Neural progenitor cell (in vitro differentiated cells): ENCODE measurements around the gene OR7C2. TPM values are rescaled to one million over a fixed set of nuclear protein-coding genes. Genes with fewer than 3 reads are reported as not detected.
"Not testable (repeated sequence)": the region's sequence is repeated elsewhere in the genome, so short reads cannot be mapped to it uniquely, and the experiment has no call there.

Experiments
- DNase-seq: peaks from one replicate; pipeline ENCODE4 v3.0.0-alpha.2; 2016; ENCODE audit warnings: low spot score
- H2AFZ ChIP-seq: fragments of 200-600 bp; sonication (generic); replicated peaks from 2 replicates; pipeline ENCODE4 v1.6.1; 2016; ENCODE audit warnings: antibody characterized with exemption
- H3F3A ChIP-seq: fragments of 200-600 bp; sonication (generic); 2 replicates; pipeline ENCODE4 v1.6.1; 2016; ENCODE audit warnings: antibody characterized with exemption, low read depth
- H3K27ac ChIP-seq: fragments of 200-600 bp; sonication (generic); 2 replicates; pipeline ENCODE4 v1.5.1; 2016; ENCODE audit warnings: mild to moderate bottlenecking
- H3K27me3 ChIP-seq: fragments of 200-600 bp; sonication (generic); 2 replicates; pipeline ENCODE4 v1.6.1; 2016; ENCODE audit warnings: mild to moderate bottlenecking, moderate library complexity
- H3K36me3 ChIP-seq: fragments of 200-600 bp; sonication (generic); 2 replicates; pipeline ENCODE4 v1.5.1; 2016
- H3K4me1 ChIP-seq: fragments of 200-600 bp; sonication (generic); 2 replicates; pipeline ENCODE4 v1.6.1; 2016; ENCODE audit warnings: mixed run types
- H3K4me2 ChIP-seq: fragments of 200-600 bp; sonication (generic); 2 replicates; pipeline ENCODE4 v1.6.1; 2016
- H3K4me3 ChIP-seq: fragments of 200-600 bp; sonication (generic); 2 replicates; pipeline ENCODE4 v1.5.1; 2016
- H3K79me2 ChIP-seq: fragments of 200-600 bp; sonication (generic); 2 replicates; pipeline ENCODE4 v1.6.1; 2016; ENCODE audit warnings: low read depth
- H3K9ac ChIP-seq: fragments of 200-600 bp; sonication (generic); 2 replicates; pipeline ENCODE4 v1.6.1; 2016
- H3K9me3 ChIP-seq: fragments of 200-600 bp; sonication (generic); 2 replicates; pipeline ENCODE4 v1.5.1; 2016; ENCODE audit warnings: low read depth
- H4K20me1 ChIP-seq: fragments of 200-600 bp; sonication (generic); 2 replicates; pipeline ENCODE4 v1.6.1; 2016; ENCODE audit warnings: low read depth
- H3K27ac Mint-ChIP-seq: 3 replicates; pipeline ENCODE4 v1.8.0; 2021; ENCODE audit warnings: mixed read lengths
- H3K27me3 Mint-ChIP-seq: 2 replicates; pipeline ENCODE4 v1.8.0; 2022; ENCODE audit warnings: low read depth, mild to moderate bottlenecking, inconsistent platforms, moderate library complexity, mixed read lengths; ENCODE audit not compliant: insufficient read depth
- H3K36me3 Mint-ChIP-seq: 3 replicates; pipeline ENCODE4 v1.8.0; 2021; ENCODE audit warnings: mixed read lengths
- H3K4me1 Mint-ChIP-seq: 3 replicates; pipeline ENCODE4 v1.8.0; 2021; ENCODE audit warnings: mixed read lengths
- H3K4me3 Mint-ChIP-seq: 3 replicates; pipeline ENCODE4 v1.8.0; 2021; ENCODE audit warnings: mild to moderate bottlenecking, moderate library complexity, mixed read lengths
- H3K9me3 Mint-ChIP-seq: 3 replicates; pipeline ENCODE4 v1.8.0; 2020; ENCODE audit warnings: mixed read lengths
- CTCF ChIP-seq: fragments of 200-600 bp; sonication (generic); IDR thresholded peaks from 2 replicates; pipeline ENCODE4 v1.5.1; 2017; ENCODE audit warnings: antibody characterized with exemption, mild to moderate bottlenecking
- EZH2 ChIP-seq: fragments of 200-600 bp; sonication (generic); IDR thresholded peaks from 2 replicates; pipeline ENCODE4 v1.6.1; 2017; ENCODE audit warnings: antibody characterized with exemption, mild to moderate bottlenecking, moderate library complexity
- EZH2phosphoT487 ChIP-seq: fragments of 200-600 bp; sonication (generic); IDR thresholded peaks from 2 replicates; pipeline ENCODE4 v1.6.1; 2017; ENCODE audit warnings: antibody characterized with exemption
- total RNA-seq: library from RNA; depleted of rRNA; stranded (reverse); fragments of >200 nt; gene quantifications from 2 replicates; pipeline ENCODE4 v1.2.3, GENCODE V29; 2015; ENCODE audit warnings: low replicate concordance

The OR7C2 gene
- total RNA-seq, 1 donor from 2014 or later: not detected

GRCh38 chr19:14943601-14944000 is 2.3 kb downstream of the OR7C2 start:
- no peaks in the 10 kb centered on the region for H3K4me1 ChIP-seq
- H3K36me3 ChIP-seq: no peaks in the 10 kb centered on the region
- H2AFZ ChIP-seq: no peak overlapping the region
- H3K9me3 ChIP-seq: peaks cover 5% of the 10 kb centered on the region
- no peak overlapping the region for H3K4me3 ChIP-seq
- no peak for TF ChIP-seq CTCF
- no peak for TF ChIP-seq EZH2
- no peak for TF ChIP-seq EZH2phosphoT487
- H4K20me1 ChIP-seq: no peaks in the 10 kb centered on the region
- Mint-ChIP-seq H3K4me1 (no peaks in the 10 kb centered on the region), H3K4me3 (no peak overlapping the region), H3K36me3 (no peaks in the 10 kb centered on the region), H3K27me3 (peaks cover 5% of the 10 kb centered on the region), H3K9me3 (peaks cover 2% of the 10 kb centered on the region), H3K27ac (no peak overlapping the region)
- no peaks in the 10 kb centered on the region for H3F3A ChIP-seq
- no peak for DNase-seq
- H3K27ac ChIP-seq: no peak overlapping the region
- no peak overlapping the region for H3K9ac ChIP-seq
- H3K79me2 ChIP-seq: no peaks in the 10 kb centered on the region
- no peaks in the 10 kb centered on the region for H3K27me3 ChIP-seq
- no peak overlapping the region for H3K4me2 ChIP-seq

GRCh38 chr19:14944456-14944855 is 3.2 kb downstream of the OR7C2 start:
- Mint-ChIP-seq H3K9me3 (peaks cover 2% of the 10 kb centered on the region), H3K36me3 (no peaks in the 10 kb centered on the region)
- no peak overlapping the region for H3K4me2 ChIP-seq

GRCh38 chr19:14949413-14949812 is 8.1 kb downstream of the OR7C2 start:
- not testable (repeated sequence) for H3K27ac Mint-ChIP-seq, H3K4me1 ChIP-seq, H3F3A ChIP-seq, H3K9ac ChIP-seq, H3K9me3 ChIP-seq, H3K4me2 ChIP-seq, H3K9me3 Mint-ChIP-seq, H3K27ac ChIP-seq, H3K36me3 Mint-ChIP-seq, DNase-seq, H3K4me3 ChIP-seq, H3K27me3 ChIP-seq, H3K36me3 ChIP-seq, H4K20me1 ChIP-seq, H3K4me1 Mint-ChIP-seq, H3K79me2 ChIP-seq, H3K4me3 Mint-ChIP-seq, H2AFZ ChIP-seq, H3K27me3 Mint-ChIP-seq

More at GRCh38 chr19:14944456-14944855, 3.2 kb downstream of the OR7C2 start:
- no peak overlapping the region for H2AFZ ChIP-seq
- Mint-ChIP-seq H3K27me3 (peaks cover 5% of the 10 kb centered on the region), H3K27ac (no peak overlapping the region), H3K4me1 (no peaks in the 10 kb centered on the region), H3K4me3 (no peak overlapping the region)
- H3K4me3 ChIP-seq: no peak overlapping the region
- no peaks in the 10 kb centered on the region for H3K79me2 ChIP-seq
- no peak for DNase-seq
- peaks cover 4% of the 10 kb centered on the region for H3K9me3 ChIP-seq
- TF ChIP-seq EZH2: no peak
- TF ChIP-seq EZH2phosphoT487: no peak
- no peak for TF ChIP-seq CTCF
- no peak overlapping the region for H3K9ac ChIP-seq
- no peaks in the 10 kb centered on the region for H4K20me1 ChIP-seq
- no peaks in the 10 kb centered on the region for H3K36me3 ChIP-seq
- no peak overlapping the region for H3K27ac ChIP-seq
- no peaks in the 10 kb centered on the region for H3F3A ChIP-seq
- H3K4me1 ChIP-seq: no peaks in the 10 kb centered on the region
- no peaks in the 10 kb centered on the region for H3K27me3 ChIP-seq

GRCh38 chr19:14949876-14950275 is 8.6 kb downstream of the OR7C2 start:
- H3K4me3 ChIP-seq: no peak overlapping the region
- H3K9me3 ChIP-seq: peaks cover 3% of the 10 kb centered on the region
- no peaks in the 10 kb centered on the region for H3F3A ChIP-seq
- Mint-ChIP-seq H3K36me3 (no peaks in the 10 kb centered on the region), H3K27ac (no peak overlapping the region), H3K9me3 (peaks cover 5% of the 10 kb centered on the region), H3K4me1 (no peaks in the 10 kb centered on the region), H3K4me3 (no peak overlapping the region), H3K27me3 (peaks cover 2% of the 10 kb centered on the region)
- no peaks in the 10 kb centered on the region for H4K20me1 ChIP-seq
- H2AFZ ChIP-seq: no peak overlapping the region
- H3K36me3 ChIP-seq: no peaks in the 10 kb centered on the region
- no peaks in the 10 kb centered on the region for H3K27me3 ChIP-seq
- TF ChIP-seq CTCF (no peak), EZH2 (no peak)
- H3K9ac ChIP-seq: no peak overlapping the region
- H3K27ac ChIP-seq: no peak overlapping the region
- no peak for DNase-seq
- no peaks in the 10 kb centered on the region for H3K4me1 ChIP-seq
- no peak overlapping the region for H3K4me2 ChIP-seq
- no peaks in the 10 kb centered on the region for H3K79me2 ChIP-seq
